MV-4-11 (cell line): ENCODE data around the gene CRB3.
A peak's percentile ranks its signal among the peaks of the same experiment; 100 is the strongest.

Source experiments
- DNase-seq: peaks from one replicate; lab custom pipeline; 2025; lab: John Stamatoyannopoulos, UW

CRB3 gene

GRCh38 chr19:6466526-6467248, 2.6 kb downstream of the CRB3 start:
- DNase-seq = no peak

- DNase-seq = no peak
Measured at GRCh38 chr19:6467384-6467783, 3.3 kb downstream of the CRB3 start.

GRCh38 chr19:6470173-6470572, 6.1 kb downstream of the CRB3 start:
- no peak for DNase-seq

GRCh38 chr19:6471076-6471475, 7.0 kb downstream of the CRB3 start:
- DNase-seq = no peak

- no peak for DNase-seq
Measured at GRCh38 chr19:6472713-6473112, 8.6 kb downstream of the CRB3 start.

DNA sequence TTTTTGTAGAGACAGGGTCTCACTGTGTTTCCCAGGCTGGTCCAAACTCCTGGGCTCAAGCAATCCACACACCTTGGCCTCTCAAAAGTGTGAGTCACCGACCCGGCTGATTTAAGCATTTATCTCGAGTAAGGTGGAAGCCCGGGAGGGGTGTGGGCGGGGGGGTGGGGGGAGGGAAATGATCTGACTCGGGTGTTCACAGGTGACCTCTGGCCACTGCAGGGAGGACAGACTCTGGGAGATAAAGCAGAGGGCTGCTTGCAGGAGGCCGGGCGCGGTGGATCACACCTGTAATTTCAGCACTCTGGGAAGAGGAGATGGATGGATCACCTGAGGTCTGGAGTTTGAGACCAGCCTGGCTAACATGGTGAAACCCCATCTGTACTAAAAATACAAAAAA, 9.6 kb downstream of the CRB3 start:
- no peak for DNase-seq

GRCh38 chr19:6475321-6476108, 11.4 kb downstream of the CRB3 start:
- no peak for DNase-seq

- peak; percentile 31 for DNase-seq
Measured at GRCh38 chr19:6476155-6476895, 12.3 kb downstream of the CRB3 start.

DNA sequence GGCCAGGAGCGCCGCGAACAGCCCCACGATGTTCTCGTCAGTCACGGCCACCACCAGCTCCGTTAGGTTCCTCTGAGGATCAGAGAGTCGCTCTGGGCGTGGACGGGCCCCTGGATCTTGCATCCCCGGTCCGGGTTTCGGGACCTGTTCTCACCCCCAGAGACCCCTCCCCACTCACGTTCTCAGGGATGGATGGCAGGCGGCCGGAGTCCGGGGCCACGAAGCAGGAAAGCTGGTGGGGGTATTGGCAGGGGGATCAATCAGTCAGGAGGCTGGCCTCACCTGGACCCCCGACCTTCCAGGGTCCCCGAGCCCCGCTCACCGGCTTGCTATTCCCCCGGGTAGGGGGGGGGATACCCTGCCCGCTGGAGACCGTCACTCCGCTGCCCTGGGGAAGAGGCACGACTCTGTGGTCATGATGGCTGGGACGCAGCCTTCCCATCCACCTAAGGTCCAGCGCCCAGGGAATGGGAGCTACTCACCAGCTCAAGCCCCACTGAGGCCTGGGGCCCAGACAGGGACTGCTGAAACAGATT, 12.9 kb downstream of the CRB3 start:
- DNase-seq = no peak

GRCh38 chr19:6478815-6479214, 14.7 kb downstream of the CRB3 start:
- no peak for DNase-seq

DNA sequence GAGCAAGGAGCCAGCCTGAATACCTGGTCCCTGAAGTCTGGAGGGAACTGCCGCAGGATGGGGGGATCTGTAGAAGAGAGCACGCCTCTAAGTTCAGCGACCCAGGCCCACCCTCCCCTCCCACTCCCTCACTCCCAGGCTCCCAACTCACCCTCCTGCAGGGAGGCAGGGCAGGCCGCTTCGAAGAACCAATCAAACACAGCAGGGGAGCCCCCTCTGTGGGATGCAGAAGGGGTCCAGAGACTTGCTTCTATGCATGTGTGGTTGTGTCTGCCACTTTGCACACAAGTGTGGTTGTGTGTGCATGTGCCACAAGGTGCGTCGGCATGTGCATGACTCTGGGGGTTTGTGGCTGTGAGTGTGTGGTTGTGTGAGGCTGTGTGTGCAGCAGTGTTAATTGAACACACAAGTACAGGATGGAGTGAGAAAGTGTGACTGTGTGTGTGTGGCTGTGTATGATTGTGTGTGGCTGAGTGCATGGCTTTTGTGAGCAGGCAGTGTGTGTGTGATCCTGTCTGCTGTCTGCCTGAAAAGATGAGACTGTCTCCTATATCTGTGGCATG, 15.8 kb downstream of the CRB3 start:
- DNase-seq = no peak

DNA sequence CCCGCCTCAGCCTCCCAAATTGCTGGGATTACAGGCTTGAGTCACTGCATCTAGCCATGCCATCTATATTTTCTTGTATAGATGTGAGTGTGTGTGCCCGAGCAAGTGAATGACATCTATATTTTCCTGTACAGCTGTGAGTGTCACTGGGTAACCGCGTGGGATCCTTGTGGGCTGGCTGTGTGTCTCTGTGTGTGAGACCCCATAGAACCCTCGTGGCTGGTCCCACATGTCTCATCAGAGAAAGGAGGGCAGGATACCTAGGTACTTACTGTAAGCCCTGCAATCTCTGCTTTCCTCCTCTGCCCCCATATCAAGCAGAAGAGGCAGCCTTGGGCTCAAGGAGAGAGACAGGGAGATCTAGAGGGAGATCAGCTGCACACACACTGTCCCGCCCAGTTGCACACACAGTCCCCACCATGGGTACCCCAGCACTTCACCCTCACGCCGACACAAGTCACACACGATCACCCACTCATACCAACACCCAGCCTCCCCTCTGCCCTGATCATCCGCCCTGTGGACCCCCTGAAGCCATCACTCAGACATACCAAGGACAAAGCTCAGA, 16.9 kb downstream of the CRB3 start:
- no peak for DNase-seq

DNA sequence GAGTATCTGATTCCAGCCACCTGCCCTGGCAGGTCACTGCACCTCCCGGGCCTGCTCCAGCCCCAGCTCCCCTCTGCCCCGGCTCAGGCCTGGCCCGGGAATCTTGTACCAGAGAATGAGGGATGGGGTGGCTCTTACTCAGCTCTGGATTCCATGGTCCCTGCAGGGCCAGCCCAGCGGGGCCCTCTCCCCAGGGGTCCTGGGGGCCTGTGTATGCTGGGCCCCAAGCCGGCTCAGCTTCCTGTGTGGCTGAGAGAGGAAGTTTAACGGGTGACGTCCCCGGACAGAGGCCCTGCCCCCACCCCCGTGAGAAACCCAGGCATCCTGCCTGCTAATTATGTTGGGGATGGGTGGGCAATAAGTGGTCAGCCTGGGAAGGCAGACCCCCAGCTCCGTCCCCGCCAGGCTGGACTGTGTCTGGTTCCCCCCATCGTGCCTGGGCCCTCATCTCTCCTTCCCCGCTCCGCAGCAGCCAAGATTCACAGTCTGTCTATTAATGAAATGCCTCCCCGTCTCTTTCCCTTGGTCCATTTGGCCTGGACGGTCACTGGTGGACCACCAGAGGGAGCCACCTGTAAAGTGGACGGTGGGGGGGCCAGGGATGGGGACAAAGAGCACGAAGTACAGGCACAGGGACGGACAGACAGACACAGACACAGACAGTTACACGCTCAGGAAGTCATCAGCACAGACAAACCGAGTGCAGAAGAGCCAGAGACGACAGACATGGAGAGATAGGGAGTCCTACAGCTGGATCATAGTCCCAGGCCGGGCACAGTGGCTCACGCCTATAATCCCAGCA, 17.7 kb downstream of the CRB3 start, which contains the start of gene DENND1C:
Gene DENND1C, minus strand, starts transcription at position 247 of the 802 bp plus-strand sequence. Its CDS starts 92 bp downstream, at position 155.
- peak; percentile 73 for DNase-seq

- DNase-seq = no peak
Measured at GRCh38 chr19:6482343-6482686, 18.2 kb downstream of the CRB3 start.

DNA sequence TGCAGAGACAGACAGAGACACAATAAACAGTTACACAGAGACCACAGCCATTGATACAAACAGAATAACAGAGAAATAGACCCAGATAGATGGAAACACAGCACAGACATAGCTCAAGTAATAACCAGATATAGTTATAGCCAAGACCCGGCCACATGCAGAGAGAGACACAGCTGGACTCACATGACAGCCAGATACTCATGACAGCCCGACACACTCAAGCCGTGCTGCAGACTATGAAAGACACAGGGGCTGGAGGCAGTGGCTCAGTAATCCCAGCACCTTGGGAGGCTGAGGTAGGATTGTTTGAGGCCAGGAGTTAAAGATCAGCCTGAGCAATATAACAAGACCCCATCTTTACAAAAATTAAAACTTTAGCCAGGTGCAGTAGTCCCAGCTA, 19.2 kb downstream of the CRB3 start:
- DNase-seq = no peak

- no peak for DNase-seq
Measured at GRCh38 chr19:6484230-6484629, 20.2 kb downstream of the CRB3 start.

DNA sequence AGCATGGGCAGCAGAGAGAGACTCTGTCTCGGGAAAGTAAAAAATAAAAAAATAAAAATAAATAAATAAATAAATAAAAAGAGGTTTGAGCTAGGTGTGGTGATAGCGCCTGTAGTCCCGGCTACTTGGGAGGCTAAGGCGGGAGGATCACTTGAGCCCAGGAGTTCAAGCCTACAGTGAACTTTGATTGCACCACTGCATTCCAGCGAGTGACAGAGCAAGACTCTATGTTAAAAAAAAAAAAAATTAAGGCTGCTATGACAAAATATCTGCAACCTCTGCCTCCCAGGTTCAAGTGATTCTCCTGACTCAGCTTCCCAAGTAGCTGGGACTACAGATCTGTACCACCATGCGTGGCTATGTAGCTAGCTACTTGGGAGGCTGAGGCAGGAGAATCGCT, 20.8 kb downstream of the CRB3 start:
- DNase-seq = no peak

DNA sequence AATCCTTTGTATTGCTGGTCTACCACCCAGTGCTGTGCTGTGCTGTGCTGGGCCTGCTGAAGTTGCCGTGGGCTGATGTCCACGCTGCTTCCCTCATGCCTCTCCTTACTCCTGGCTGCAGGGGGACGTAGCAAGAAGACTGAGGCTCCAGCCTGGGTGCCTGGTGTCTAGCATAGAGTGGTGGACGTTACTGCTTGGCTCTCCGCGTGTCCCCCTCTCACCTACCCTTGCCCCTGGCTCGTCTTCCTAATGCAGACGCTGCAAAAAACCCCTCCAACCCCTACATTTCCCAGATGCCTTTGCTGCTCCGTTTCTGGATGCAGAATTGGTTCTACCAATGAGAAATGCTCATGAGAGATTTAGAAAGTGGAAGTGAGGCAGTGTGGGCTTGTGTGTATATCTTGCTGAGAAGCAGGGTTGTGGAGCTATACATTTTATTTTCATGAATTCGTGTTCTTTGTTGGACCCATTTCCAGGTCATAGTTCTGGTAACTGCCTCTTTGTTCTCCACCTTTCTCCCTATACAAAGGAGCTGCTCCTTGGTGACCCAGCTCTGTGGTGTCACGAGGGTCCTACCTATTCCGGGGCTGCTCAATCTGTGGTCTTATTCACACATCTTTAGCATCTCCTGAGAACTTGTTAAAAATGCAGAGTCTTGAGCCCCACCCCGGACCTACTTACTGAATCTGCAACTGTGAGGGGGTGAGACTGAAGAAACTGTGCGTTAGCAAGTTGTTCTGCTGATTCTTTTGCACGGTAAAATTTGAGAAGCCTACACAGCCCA, 25.4 kb downstream of the CRB3 start:
- peak; percentile 73 for DNase-seq

- no peak for DNase-seq
Measured at GRCh38 chr19:6490134-6490533, 26.1 kb downstream of the CRB3 start.
